ENCODE results near the gene ZNF783.

DNA sequence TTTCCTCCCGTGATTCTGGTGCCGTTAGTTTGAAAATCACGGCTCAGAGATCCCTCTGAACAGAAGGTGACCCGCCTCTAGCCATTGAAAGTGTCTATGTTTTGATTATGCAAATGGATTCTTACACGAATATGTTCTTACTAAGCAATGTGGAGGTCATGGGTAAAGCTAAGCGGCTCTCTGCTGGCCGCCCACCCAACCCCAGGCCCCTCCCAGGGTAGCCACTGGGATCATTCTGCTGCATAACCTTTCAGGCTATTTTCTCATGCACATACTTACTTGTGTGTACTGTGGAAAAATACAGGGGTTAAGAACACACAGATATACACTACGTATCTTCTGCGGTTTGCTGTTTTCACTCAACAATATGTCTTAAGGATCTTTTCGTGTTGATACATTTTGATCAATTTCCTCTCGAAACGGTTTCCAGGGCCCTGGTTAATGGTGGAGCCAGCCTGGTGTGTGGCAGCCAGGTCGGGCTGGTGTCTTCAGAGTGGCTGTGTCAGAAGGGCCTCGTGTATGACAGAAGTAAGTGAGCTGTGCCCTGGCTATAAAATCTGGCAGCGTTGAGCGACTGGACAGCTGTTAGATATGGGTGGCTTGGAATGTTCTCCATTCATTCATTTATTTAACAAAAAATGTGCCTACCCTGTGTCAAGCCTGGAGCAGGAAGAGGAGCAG is 29.9 kb downstream of the ZNF783 start:
- TF ChIP-seq POLR2A (IDR thresholded peaks at IDR 0.05), result no peak
- TF ChIP-seq, protein P1, sequence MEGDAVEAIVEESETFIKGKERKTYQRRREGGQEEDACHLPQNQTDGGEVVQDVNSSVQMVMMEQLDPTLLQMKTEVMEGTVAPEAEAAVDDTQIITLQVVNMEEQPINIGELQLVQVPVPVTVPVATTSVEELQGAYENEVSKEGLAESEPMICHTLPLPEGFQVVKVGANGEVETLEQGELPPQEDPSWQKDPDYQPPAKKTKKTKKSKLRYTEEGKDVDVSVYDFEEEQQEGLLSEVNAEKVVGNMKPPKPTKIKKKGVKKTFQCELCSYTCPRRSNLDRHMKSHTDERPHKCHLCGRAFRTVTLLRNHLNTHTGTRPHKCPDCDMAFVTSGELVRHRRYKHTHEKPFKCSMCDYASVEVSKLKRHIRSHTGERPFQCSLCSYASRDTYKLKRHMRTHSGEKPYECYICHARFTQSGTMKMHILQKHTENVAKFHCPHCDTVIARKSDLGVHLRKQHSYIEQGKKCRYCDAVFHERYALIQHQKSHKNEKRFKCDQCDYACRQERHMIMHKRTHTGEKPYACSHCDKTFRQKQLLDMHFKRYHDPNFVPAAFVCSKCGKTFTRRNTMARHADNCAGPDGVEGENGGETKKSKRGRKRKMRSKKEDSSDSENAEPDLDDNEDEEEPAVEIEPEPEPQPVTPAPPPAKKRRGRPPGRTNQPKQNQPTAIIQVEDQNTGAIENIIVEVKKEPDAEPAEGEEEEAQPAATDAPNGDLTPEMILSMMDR (IDR thresholded peaks at IDR 0.05), result no peak
